Suprapubic skin (tissue), 4 donors: ENCODE measurements around the gene NCBP3. TPM values are rescaled to one million over a fixed set of nuclear protein-coding genes. Genes with fewer than 3 reads are reported as not detected.
"Not testable (repeated sequence)": the region's sequence is repeated elsewhere in the genome, so short reads cannot be mapped to it uniquely, and the experiment has no call there.

Experiments used
- DNase-seq, 2 donors: peaks; one replicate each; pipeline ENCODE4 v3.0.0-alpha.2; 2019; ENCODE audit warnings: low spot score in 2 of 2
- H3K27ac ChIP-seq: fragments of 200-600 bp; sonication (generic); one replicate; pipeline ENCODE4 v1.5.1; 2019
- H3K27me3 ChIP-seq: fragments of 200-600 bp; sonication (generic); one replicate; pipeline ENCODE4 v1.5.1; 2019
- H3K36me3 ChIP-seq: fragments of 200-600 bp; sonication (generic); one replicate; pipeline ENCODE4 v1.5.1; 2019
- H3K4me1 ChIP-seq: fragments of 200-600 bp; sonication (generic); one replicate; pipeline ENCODE4 v1.5.1; 2019
- H3K4me3 ChIP-seq: fragments of 200-600 bp; sonication (generic); one replicate; pipeline ENCODE4 v1.5.1; 2019; ENCODE audit warnings: mild to moderate bottlenecking
- H3K9me3 ChIP-seq: fragments of 200-600 bp; sonication (generic); one replicate; pipeline ENCODE4 v1.5.1; 2019
- EP300 ChIP-seq: sonication (generic); formaldehyde crosslinking; IDR thresholded peaks from one replicate; pipeline ENCODE4 v1.6.1; 2017; ENCODE audit warnings: antibody characterized with exemption
- POLR2A ChIP-seq, 2 donors: fragments of 450-650 bp; IDR thresholded peaks; one replicate each; pipeline ENCODE4 v1.6.1; 2017; ENCODE audit warnings: antibody characterized with exemption in 2 of 2, mild to moderate bottlenecking in 2 of 2, moderate library complexity in 2 of 2
- POLR2AphosphoS5 ChIP-seq, 3 donors: sonication (generic); formaldehyde crosslinking; IDR thresholded peaks; one replicate each; pipeline ENCODE4 v1.6.1; 2017; ENCODE audit warnings: antibody characterized with exemption in 3 of 3
- WGBS: methylation state at CpG from one replicate; pipeline ENCODE4 v1.1.5; 2018; 5-methylcytosine and 5-hydroxymethylcytosine counted together
- total RNA-seq, 4 donors: library from RNA; depleted of rRNA; stranded (reverse); fragments of >200 nt; gene quantifications; one replicate each; pipeline ENCODE4 v1.1.0, GENCODE V29; 2016
- TF ChIP-seq, protein P1 (sequence below), 2 donors: fragments of 200-600 bp in 1 of 2; fragments of 450-650 bp in 1 of 2; sonication (generic) in 1 of 2; IDR thresholded peaks; one replicate each; pipeline ENCODE4 v1.5.1; 2016 to 2019; ENCODE audit warnings: antibody characterized with exemption in 2 of 2, mild to moderate bottlenecking in 1 of 2, moderate library complexity in 1 of 2

NCBP3 gene
- total RNA-seq, 4 donors from 2014 or later: 15.4 to 41.8 (median 26.1) TPM

- H3K9me3 ChIP-seq: no peaks in the 10 kb centered on the region
- H3K27ac ChIP-seq: no peak overlapping the region
- no peaks in the 10 kb centered on the region for H3K4me1 ChIP-seq
- 69% methylated on average over 7 of the region's 9 CpGs for WGBS
- no peak for DNase-seq
- peaks cover 18% of the 10 kb centered on the region for H3K36me3 ChIP-seq
- no peaks in the 10 kb centered on the region for H3K27me3 ChIP-seq
- TF ChIP-seq EP300 (no peak), POLR2AphosphoS5 (IDR thresholded peaks at IDR 0.05) (no peak), POLR2A (IDR thresholded peaks at IDR 0.05) (no peak)
- TF ChIP-seq, protein P1, sequence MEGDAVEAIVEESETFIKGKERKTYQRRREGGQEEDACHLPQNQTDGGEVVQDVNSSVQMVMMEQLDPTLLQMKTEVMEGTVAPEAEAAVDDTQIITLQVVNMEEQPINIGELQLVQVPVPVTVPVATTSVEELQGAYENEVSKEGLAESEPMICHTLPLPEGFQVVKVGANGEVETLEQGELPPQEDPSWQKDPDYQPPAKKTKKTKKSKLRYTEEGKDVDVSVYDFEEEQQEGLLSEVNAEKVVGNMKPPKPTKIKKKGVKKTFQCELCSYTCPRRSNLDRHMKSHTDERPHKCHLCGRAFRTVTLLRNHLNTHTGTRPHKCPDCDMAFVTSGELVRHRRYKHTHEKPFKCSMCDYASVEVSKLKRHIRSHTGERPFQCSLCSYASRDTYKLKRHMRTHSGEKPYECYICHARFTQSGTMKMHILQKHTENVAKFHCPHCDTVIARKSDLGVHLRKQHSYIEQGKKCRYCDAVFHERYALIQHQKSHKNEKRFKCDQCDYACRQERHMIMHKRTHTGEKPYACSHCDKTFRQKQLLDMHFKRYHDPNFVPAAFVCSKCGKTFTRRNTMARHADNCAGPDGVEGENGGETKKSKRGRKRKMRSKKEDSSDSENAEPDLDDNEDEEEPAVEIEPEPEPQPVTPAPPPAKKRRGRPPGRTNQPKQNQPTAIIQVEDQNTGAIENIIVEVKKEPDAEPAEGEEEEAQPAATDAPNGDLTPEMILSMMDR (IDR thresholded peaks at IDR 0.05): no peak
- no peak overlapping the region for H3K4me3 ChIP-seq
Observed at GRCh38 chr17:3859940-3860339, 13.9 kb upstream of the NCBP3 start.

- no peaks in the 10 kb centered on the region for H3K9me3 ChIP-seq
- H3K27ac ChIP-seq: no peak overlapping the region
- TF ChIP-seq, protein P1 (IDR thresholded peaks at IDR 0.05): no peak
- no peak for TF ChIP-seq EP300
- TF ChIP-seq POLR2AphosphoS5 (IDR thresholded peaks at IDR 0.05): no peak
- no peak for TF ChIP-seq POLR2A (IDR thresholded peaks at IDR 0.05)
- no peak overlapping the region for H3K4me3 ChIP-seq
- H3K4me1 ChIP-seq: no peaks in the 10 kb centered on the region
- peaks cover 18% of the 10 kb centered on the region for H3K36me3 ChIP-seq
- H3K27me3 ChIP-seq: no peaks in the 10 kb centered on the region
- 78% methylated on average over 15 of the region's 16 CpGs for WGBS
- DNase-seq: no peak
Observed at GRCh38 chr17:3857261-3858105, 11.4 kb upstream of the NCBP3 start.

GRCh38 chr17:3854204-3854603 lies 8.2 kb upstream of the NCBP3 start:
- DNase-seq: peak in 1 of 2 donors; percentile 19
- not testable (repeated sequence) for H3K36me3 ChIP-seq, H3K4me3 ChIP-seq, H3K27ac ChIP-seq, H3K27me3 ChIP-seq, H3K9me3 ChIP-seq, H3K4me1 ChIP-seq
- WGBS: 90% methylated on average over 8 of the region's 36 CpGs

DNA sequence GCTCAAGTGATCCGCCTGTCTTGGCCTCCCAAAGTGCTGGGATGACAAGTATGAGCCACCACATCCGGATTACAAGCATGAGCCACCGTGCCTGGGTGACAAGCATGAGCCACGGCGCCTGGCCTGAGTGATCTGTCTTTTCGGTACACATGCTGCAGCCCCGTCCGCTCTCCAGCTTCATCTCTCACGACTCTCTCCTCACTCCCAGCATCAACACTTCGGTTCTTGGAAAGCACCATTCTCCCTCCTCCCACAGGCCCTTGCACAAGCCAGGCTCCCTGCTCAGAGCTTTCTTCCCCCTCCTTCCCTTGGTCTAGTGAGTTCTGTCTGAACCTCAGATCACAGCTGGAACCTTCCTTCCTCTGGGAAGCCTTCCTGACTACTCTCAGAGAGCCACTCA lies 6.5 kb upstream of the NCBP3 start:
- no peaks in the 10 kb centered on the region for H3K9me3 ChIP-seq
- H3K36me3 ChIP-seq: no peaks in the 10 kb centered on the region
- TF ChIP-seq POLR2A (IDR thresholded peaks at IDR 0.05): no peak
- no peak for TF ChIP-seq POLR2AphosphoS5 (IDR thresholded peaks at IDR 0.05)
- TF ChIP-seq EP300: no peak
- TF ChIP-seq, protein P1 (IDR thresholded peaks at IDR 0.05): no peak
- DNase-seq: peak; percentile 39 to 75
- WGBS: 84% methylated on average over 10 of the region's 10 CpGs
- H3K4me1 ChIP-seq: no peaks in the 10 kb centered on the region
- H3K4me3 ChIP-seq: no peak overlapping the region
- no peaks in the 10 kb centered on the region for H3K27me3 ChIP-seq
- H3K27ac ChIP-seq: no peak overlapping the region

DNA sequence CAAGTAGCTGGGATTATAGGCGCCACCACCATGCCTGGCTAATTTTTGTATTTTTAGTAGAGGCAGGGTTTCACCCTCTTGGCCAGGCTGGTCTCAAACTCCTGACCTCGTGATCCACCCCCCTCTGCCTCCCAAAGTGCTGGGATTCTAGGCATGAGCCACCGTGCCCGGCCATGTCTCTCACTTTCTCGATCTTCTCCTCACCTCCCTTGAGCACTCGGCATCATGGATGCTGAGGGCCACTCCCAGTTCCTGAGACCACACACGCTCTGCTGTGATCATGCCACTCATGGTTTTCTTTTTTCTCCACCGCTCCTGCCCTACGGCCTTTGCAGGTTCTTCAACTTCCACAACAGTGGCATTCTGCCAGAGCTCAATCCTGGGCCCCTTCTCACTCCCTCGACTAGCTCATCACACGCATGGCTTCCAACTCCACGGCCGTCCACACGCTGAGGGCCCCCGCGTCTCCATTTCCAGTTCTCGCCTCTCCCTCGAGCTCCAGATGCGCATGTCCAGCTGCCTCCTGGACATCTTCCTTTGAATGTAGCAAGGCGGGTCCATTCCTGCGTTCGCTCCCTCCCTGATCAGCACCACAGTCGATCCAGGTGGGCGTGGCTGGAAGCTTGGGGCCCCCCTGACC lies 5.5 kb upstream of the NCBP3 start:
- WGBS: 75% methylated on average over 24 of the region's 24 CpGs
- no peak for TF ChIP-seq POLR2AphosphoS5 (IDR thresholded peaks at IDR 0.05)
- H3K36me3 ChIP-seq: no peaks in the 10 kb centered on the region

GRCh38 chr17:3848229-3848835 lies 2.3 kb upstream of the NCBP3 start:
- WGBS: 76% methylated on average over 9 of the region's 9 CpGs
- H3K27me3 ChIP-seq: no peaks in the 10 kb centered on the region

More for the DNA sequence above, 5.5 kb upstream of the NCBP3 start:
- H3K4me3 ChIP-seq: no peak overlapping the region
- peaks cover 2% of the 10 kb centered on the region for H3K4me1 ChIP-seq
- H3K9me3 ChIP-seq: no peaks in the 10 kb centered on the region
- H3K27me3 ChIP-seq: no peaks in the 10 kb centered on the region
- H3K27ac ChIP-seq: no peak overlapping the region
- peak; percentile 52 to 54 for DNase-seq

More at GRCh38 chr17:3848229-3848835, 2.3 kb upstream of the NCBP3 start:
- Histone ChIP-seq H3K4me3 (no peak overlapping the region), H3K4me1 (peaks cover 24% of the 10 kb centered on the region), H3K27ac (no peak overlapping the region), H3K36me3 (peaks cover 5% of the 10 kb centered on the region), H3K9me3 (no peaks in the 10 kb centered on the region)
- peak in 1 of 2 donors; percentile 35 for DNase-seq
- TF ChIP-seq EP300: no peak
- TF ChIP-seq POLR2AphosphoS5 (IDR thresholded peaks at IDR 0.05): no peak
- no peak for TF ChIP-seq POLR2A (IDR thresholded peaks at IDR 0.05)
- TF ChIP-seq, protein P1 (IDR thresholded peaks at IDR 0.05): no peak
